Gastroesophageal sphincter (tissue), 4 donors: Measurements from ENCODE around the gene R3HDML. TPM values are rescaled to one million over a fixed set of nuclear protein-coding genes. Genes with fewer than 3 reads are reported as not detected.
A peak's percentile ranks its signal among the peaks of the same experiment; 100 is the strongest.

Source experiments
- ATAC-seq: fragments of 150-250 bp; one replicate; pipeline ENCODE4 v1.9.1; 2016; ENCODE audit warnings: mild to moderate bottlenecking, moderate library complexity
- H3K27ac ChIP-seq, 4 donors: fragments of 200-600 bp; sonication (generic) in 3 of 4; 1 replicate in 3 of 4; 2 replicates in 1 of 4; pipeline ENCODE4 v1.5.1; 2016 to 2019
- H3K27me3 ChIP-seq: fragments of 200-600 bp; sonication (generic); one replicate; pipeline ENCODE4 v1.5.1; 2019
- H3K36me3 ChIP-seq, 2 donors: fragments of 200-600 bp; sonication (generic); one replicate each; pipeline ENCODE4 v1.5.1; 2019; ENCODE audit warnings: control low read depth in 1 of 2
- H3K4me1 ChIP-seq, 3 donors: fragments of 200-600 bp; sonication (generic); 1 replicate in 2 of 3; 2 replicates in 1 of 3; pipeline ENCODE4 v1.5.1; 2016 to 2019; ENCODE audit warnings: control low read depth in 2 of 3
- H3K4me3 ChIP-seq, 2 donors: fragments of 200-600 bp; sonication (generic); one replicate each; pipeline ENCODE4 v1.5.1; 2019; ENCODE audit warnings: mild to moderate bottlenecking in 1 of 2, moderate library complexity in 1 of 2
- H3K9me3 ChIP-seq, 3 donors: fragments of 200-600 bp; sonication (generic); one replicate each; pipeline ENCODE4 v1.5.1; 2017 to 2019; ENCODE audit warnings: control low read depth in 2 of 3
- CTCF ChIP-seq, 4 experiments: fragments of 200-600 bp in 2 of 4; fragments of 450-650 bp in 2 of 4; sonication (generic) in 1 of 4; IDR thresholded peaks; one replicate each; pipeline ENCODE4 v1.5.1; 2017 to 2019; ENCODE audit warnings: antibody characterized with exemption in 4 of 4, mild to moderate bottlenecking in 2 of 4, moderate library complexity in 2 of 4
- EP300 ChIP-seq: sonication (generic); formaldehyde crosslinking; IDR thresholded peaks from one replicate; pipeline ENCODE4 v1.6.1; 2017; ENCODE audit warnings: antibody characterized with exemption, mild to moderate bottlenecking
- POLR2A ChIP-seq, 2 donors: fragments of 450-650 bp; IDR thresholded peaks; one replicate each; pipeline ENCODE4 v1.6.1; 2017; ENCODE audit warnings: antibody characterized with exemption in 2 of 2, mild to moderate bottlenecking in 2 of 2, moderate library complexity in 1 of 2
- POLR2AphosphoS5 ChIP-seq: sonication (generic); formaldehyde crosslinking; IDR thresholded peaks from one replicate; pipeline ENCODE4 v1.6.1; 2017; ENCODE audit warnings: antibody characterized with exemption
- WGBS, 2 donors: methylation state at CpG; one replicate each; pipeline ENCODE4 v1.1.5; 2018; ENCODE audit warnings: low coverage in 1 of 2; 5-methylcytosine and 5-hydroxymethylcytosine counted together
- total RNA-seq, 4 donors: library from RNA; depleted of rRNA; stranded (reverse); fragments of >200 nt; gene quantifications; one replicate each; pipeline ENCODE4 v1.1.0, GENCODE V29; 2016

Gene R3HDML
- total RNA-seq, 4 donors from 2014 or later, result not detected

DNA sequence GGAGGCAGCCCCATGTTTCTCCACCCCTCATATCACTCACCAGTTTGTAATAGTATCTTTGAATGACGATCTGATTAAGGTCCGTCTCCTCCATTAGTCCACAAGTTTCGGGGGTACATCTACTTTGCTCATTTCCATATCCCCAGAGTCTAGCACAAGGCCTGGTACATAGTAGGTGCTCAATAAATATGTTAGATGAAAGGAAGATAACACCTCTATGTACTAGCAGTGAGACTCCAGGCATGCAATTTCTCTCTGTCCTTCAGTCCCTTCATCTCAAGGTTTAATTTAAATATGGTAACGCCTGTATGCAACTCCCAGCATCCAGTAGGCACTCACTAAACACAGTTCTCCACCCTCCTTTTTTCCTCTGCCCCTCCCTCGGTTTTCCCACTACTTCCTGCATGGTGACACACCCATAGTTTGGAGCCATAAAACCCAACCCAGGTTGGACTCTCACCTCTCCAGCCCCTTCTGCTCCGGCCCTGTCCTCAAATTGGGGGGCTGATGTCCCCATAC lies 18.2 kb downstream of the R3HDML start:
- ATAC-seq, result no peak
- no peak overlapping the region for H3K27ac ChIP-seq
- no peak overlapping the region for H3K4me3 ChIP-seq
- no peaks in the 10 kb centered on the region for H3K36me3 ChIP-seq
- peaks cover 0 to 3% (median 0%) of the 10 kb centered on the region in 3 donors for H3K4me1 ChIP-seq
- TF ChIP-seq POLR2A (IDR thresholded peaks at IDR 0.05), result no peak
- TF ChIP-seq CTCF (IDR thresholded peaks at IDR 0.05), result no peak
- TF ChIP-seq POLR2AphosphoS5, result no peak
- no peaks in the 10 kb centered on the region for H3K9me3 ChIP-seq
- 76 to 81% methylated on average over 2 to 5 of the region's 6 CpGs for WGBS, 2 donors
- H3K27me3 ChIP-seq, result peaks cover 41% of the 10 kb centered on the region

GRCh38 chr20:44355498-44356352 lies 18.9 kb downstream of the R3HDML start, which contains the start of gene HNF4A:
Gene HNF4A, plus strand, starts transcription at chr20:44355699. Its CDS starts 106 bp downstream, at chr20:44355805.
- no peaks in the 10 kb centered on the region for H3K9me3 ChIP-seq
- H3K4me3 ChIP-seq, result no peak within 1 kb of the TSS
- H3K27me3 ChIP-seq, result peaks cover 34% of the 10 kb centered on the region
- ATAC-seq, result no peak
- H3K4me1 ChIP-seq, result peaks cover 0 to 3% (median 0%) of the 10 kb centered on the region in 3 donors
- H3K27ac ChIP-seq, result no peak within 1 kb of the TSS
- TF ChIP-seq EP300, result no peak
- no peak for TF ChIP-seq CTCF (IDR thresholded peaks at IDR 0.05)
- TF ChIP-seq POLR2AphosphoS5, result no peak
- TF ChIP-seq POLR2A (IDR thresholded peaks at IDR 0.05), result no peak
- H3K36me3 ChIP-seq, result no peaks in the 10 kb centered on the region
- WGBS, 2 donors, result no CpG with 5 or more reads among the region's 40 CpGs

DNA sequence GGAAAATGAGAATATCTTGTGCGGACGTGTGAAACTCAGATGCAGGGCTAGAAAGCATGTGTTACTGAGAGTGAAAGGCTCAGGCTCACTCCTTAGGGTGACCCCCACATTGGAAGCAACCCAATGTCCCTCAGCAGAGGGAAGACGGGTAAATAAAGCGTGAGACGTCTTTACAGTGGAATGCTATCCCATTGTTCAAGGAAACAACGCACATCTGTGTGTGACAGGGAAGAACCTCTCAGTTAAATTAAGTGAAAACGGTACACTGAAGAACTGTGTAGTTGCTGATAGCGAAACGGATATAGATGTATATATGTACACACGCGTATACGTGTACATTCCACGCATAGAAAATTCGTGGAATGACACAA lies 19.5 kb downstream of the R3HDML start:
- Histone ChIP-seq H3K9me3 (no peaks in the 10 kb centered on the region), H3K27ac (no peak overlapping the region), H3K4me1 (peaks cover 0 to 3% (median 0%) of the 10 kb centered on the region in 3 donors), H3K27me3 (peaks cover 31% of the 10 kb centered on the region), H3K4me3 (no peak overlapping the region), H3K36me3 (no peaks in the 10 kb centered on the region)
- TF ChIP-seq POLR2AphosphoS5 (no peak), POLR2A (IDR thresholded peaks at IDR 0.05) (no peak)
- WGBS, 2 donors, result 63 to 72% methylated on average over 12 to 14 of the region's 14 CpGs
- no peak for ATAC-seq

GRCh38 chr20:44357020-44357419 lies 20.2 kb downstream of the R3HDML start:
- Histone ChIP-seq H3K4me1 (peaks cover 0 to 3% (median 0%) of the 10 kb centered on the region in 3 donors), H3K4me3 (no peak overlapping the region), H3K27me3 (peaks cover 31% of the 10 kb centered on the region), H3K9me3 (no peaks in the 10 kb centered on the region), H3K27ac (no peak overlapping the region), H3K36me3 (no peaks in the 10 kb centered on the region)
- 56 to 57% methylated on average over 2 of the region's 2 CpGs for WGBS, 2 donors
- ATAC-seq, result no peak
- TF ChIP-seq POLR2A (IDR thresholded peaks at IDR 0.05), result no peak
- TF ChIP-seq CTCF (IDR thresholded peaks at IDR 0.05), result no peak
- no peak for TF ChIP-seq EP300
- TF ChIP-seq POLR2AphosphoS5, result no peak

- no peak for TF ChIP-seq CTCF (IDR thresholded peaks at IDR 0.05)
- TF ChIP-seq POLR2AphosphoS5, result peak; percentile 6
- no peaks in the 10 kb centered on the region for H3K9me3 ChIP-seq
- H3K4me3 ChIP-seq, result no peak overlapping the region
- no peak overlapping the region for H3K27ac ChIP-seq
- ATAC-seq, result no peak
- WGBS, 2 donors, result 21 to 25% methylated on average over 4 of the region's 4 CpGs
- peaks cover 0 to 3% (median 0%) of the 10 kb centered on the region in 3 donors for H3K4me1 ChIP-seq
- H3K36me3 ChIP-seq, result no peaks in the 10 kb centered on the region
- peaks cover 25% of the 10 kb centered on the region for H3K27me3 ChIP-seq
These were observed 20.8 kb downstream of the R3HDML start for GRCh38 chr20:44357555-44358125.
